Gastrocnemius medialis (tissue), 4 donors: ENCODE results near the gene RPL39L.

Experiments used
- POLR2A ChIP-seq, 2 donors: fragments of 450-650 bp; IDR thresholded peaks; one replicate each; pipeline ENCODE4 v1.6.1; 2017; ENCODE audit warnings: antibody characterized with exemption in 2 of 2, mild to moderate bottlenecking in 2 of 2, moderate library complexity in 2 of 2
- TF ChIP-seq, protein P1 (sequence below), 5 experiments: fragments of 450-650 bp in 3 of 5; fragments of 200-600 bp in 2 of 5; sonication (generic) in 2 of 5; IDR thresholded peaks in 4 of 5; conservative IDR thresholded peaks in 1 of 5; 1 replicate in 4 of 5; 2 replicates in 1 of 5; pipeline ENCODE4 v1.5.1; 2016 to 2019; ENCODE audit warnings: antibody characterized with exemption in 5 of 5, mild to moderate bottlenecking in 3 of 5, moderate library complexity in 3 of 5

DNA sequence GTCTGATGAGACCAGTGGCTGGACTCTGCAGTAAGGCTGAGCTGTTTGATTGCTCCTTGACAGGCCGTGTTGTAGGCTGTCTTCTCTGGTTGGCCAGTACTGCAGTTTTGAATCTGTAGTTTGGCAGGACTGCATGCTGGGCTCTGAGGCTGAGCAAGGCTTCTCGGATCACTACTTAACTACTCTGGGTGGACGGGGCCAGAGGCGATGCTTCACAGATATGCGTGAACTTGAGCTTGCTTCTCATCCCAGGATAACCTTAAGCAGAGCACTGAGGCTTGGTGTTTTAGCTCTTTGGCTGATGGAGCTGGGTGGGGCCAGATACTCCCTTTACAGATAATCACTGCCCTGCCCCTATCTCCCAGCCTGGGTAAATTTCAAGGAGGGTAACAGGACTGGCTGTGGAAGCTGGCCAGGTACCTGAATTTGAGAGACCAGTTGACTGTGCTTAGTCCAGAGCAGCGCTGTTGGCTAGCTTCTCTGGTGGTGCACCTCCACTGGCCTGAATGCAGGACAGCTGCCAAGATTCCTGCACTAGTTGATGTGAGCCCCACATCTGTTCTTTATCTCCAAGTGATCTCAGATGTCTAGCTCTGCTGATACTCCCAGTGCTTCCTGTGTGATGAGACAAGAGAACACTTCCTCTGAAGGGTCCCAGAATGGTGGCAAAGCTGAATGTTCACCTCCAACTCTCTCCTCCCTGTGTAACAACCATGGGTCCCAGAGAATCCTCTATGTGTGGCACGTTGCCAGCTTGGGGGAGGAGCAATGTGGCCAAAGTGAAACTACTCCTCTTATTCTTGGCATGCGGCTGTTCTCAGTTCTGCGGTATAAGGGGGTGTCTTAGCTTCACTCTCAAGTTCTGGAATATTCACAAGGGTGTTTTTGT is 37.9 kb downstream of the RPL39L start:
- TF ChIP-seq, protein P1, sequence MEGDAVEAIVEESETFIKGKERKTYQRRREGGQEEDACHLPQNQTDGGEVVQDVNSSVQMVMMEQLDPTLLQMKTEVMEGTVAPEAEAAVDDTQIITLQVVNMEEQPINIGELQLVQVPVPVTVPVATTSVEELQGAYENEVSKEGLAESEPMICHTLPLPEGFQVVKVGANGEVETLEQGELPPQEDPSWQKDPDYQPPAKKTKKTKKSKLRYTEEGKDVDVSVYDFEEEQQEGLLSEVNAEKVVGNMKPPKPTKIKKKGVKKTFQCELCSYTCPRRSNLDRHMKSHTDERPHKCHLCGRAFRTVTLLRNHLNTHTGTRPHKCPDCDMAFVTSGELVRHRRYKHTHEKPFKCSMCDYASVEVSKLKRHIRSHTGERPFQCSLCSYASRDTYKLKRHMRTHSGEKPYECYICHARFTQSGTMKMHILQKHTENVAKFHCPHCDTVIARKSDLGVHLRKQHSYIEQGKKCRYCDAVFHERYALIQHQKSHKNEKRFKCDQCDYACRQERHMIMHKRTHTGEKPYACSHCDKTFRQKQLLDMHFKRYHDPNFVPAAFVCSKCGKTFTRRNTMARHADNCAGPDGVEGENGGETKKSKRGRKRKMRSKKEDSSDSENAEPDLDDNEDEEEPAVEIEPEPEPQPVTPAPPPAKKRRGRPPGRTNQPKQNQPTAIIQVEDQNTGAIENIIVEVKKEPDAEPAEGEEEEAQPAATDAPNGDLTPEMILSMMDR (IDR thresholded peaks at IDR 0.05 in 4 of 5, conservative IDR thresholded peaks at IDR 0.05 in 1 of 5) = no peak
- no peak for TF ChIP-seq POLR2A (IDR thresholded peaks at IDR 0.05)
